GM12891 (cell line): Measurements from ENCODE around the gene GRAP.

Experiments
- POLR2A ChIP-seq: IDR thresholded peaks from 2 replicates; pipeline ENCODE4 v1.6.1; 2011; ENCODE audit warnings: low read depth, low read length, control low read depth
- POLR2AphosphoS5 ChIP-seq: IDR thresholded peaks from 2 replicates; pipeline ENCODE4 v1.6.1; 2011; ENCODE audit warnings: low read depth, low read length, control low read depth
- SPI1 ChIP-seq: IDR thresholded peaks from 2 replicates; pipeline ENCODE4 v1.6.1; 2011; ENCODE audit warnings: low read depth, low read length, control low read depth
- TAF1 ChIP-seq: IDR thresholded peaks from 2 replicates; pipeline ENCODE4 v1.6.1; 2011; ENCODE audit warnings: low read depth, low read length, control low read depth

GRCh38 chr17:18994631-18995030 is 52.1 kb downstream of the GRAP start:
- no peak for TF ChIP-seq POLR2A
- no peak for TF ChIP-seq POLR2AphosphoS5
- TF ChIP-seq TAF1, result no peak
- no peak for TF ChIP-seq SPI1
